CD14-positive monocyte (primary cell): Measurements from ENCODE around the gene OVCH1. TPM values are rescaled to one million over a fixed set of nuclear protein-coding genes. Genes with fewer than 3 reads are reported as not detected.
"Not testable (repeated sequence)": the region's sequence is repeated elsewhere in the genome, so short reads cannot be mapped to it uniquely, and the experiment has no call there.

ENCODE experiments used
- DNase-seq, 3 donors: peaks; one replicate each; pipeline ENCODE4 v3.0.0-alpha.2; 2011 to 2022
- H2AFZ ChIP-seq: 2 replicates; pipeline ENCODE4 v1.6.0; 2012; ENCODE audit warnings: mild to moderate bottlenecking, low read depth, low read length, inconsistent platforms; ENCODE audit not compliant: insufficient read depth, poor library complexity, severe bottlenecking
- H3K27ac ChIP-seq, 2 donors: 1 replicate in 1 of 2; 2 replicates in 1 of 2; pipeline ENCODE4 v1.5.1; 2012 to 2013; ENCODE audit warnings: low read length in 2 of 2, control low read depth in 1 of 2, inconsistent platforms in 1 of 2, low read depth in 1 of 2, mild to moderate bottlenecking in 1 of 2
- H3K27me3 ChIP-seq, 2 donors: one replicate each; pipeline versions ENCODE4 v1.6.0 to v1.6.1; 2011 to 2013; ENCODE audit warnings: low read length in 2 of 2; ENCODE audit not compliant: control insufficient read depth in 2 of 2, insufficient read depth in 2 of 2
- H3K36me3 ChIP-seq, 2 donors: replicated peaks in 1 of 2; 1 replicate in 1 of 2; 2 replicates in 1 of 2; pipeline versions ENCODE4 v1.5.1 to v1.6.1; 2012 to 2013; ENCODE audit warnings: low read length in 2 of 2, control low read depth in 1 of 2, inconsistent platforms in 1 of 2, mild to moderate bottlenecking in 1 of 2; ENCODE audit not compliant: insufficient read depth in 2 of 2, control insufficient read depth in 1 of 2
- H3K4me1 ChIP-seq, 2 donors: 1 replicate in 1 of 2; 2 replicates in 1 of 2; pipeline versions ENCODE4 v1.5.1 to v1.6.1; 2012 to 2013; ENCODE audit warnings: low read length in 2 of 2, control low read depth in 1 of 2, inconsistent platforms in 1 of 2, mild to moderate bottlenecking in 1 of 2, moderate library complexity in 1 of 2; ENCODE audit not compliant: insufficient read depth in 2 of 2, control insufficient read depth in 1 of 2
- H3K4me2 ChIP-seq: replicated peaks from 2 replicates; pipeline ENCODE3; 2012; ENCODE audit warnings: low read length, moderate library complexity, mild to moderate bottlenecking; ENCODE audit not compliant: poor library complexity, severe bottlenecking; ENCODE audit errors: extremely low read depth
- H3K4me3 ChIP-seq, 3 experiments: fragments of 200-600 bp in 1 of 3; sonication (generic) in 1 of 3; replicated peaks in 1 of 3; 1 replicate in 2 of 3; 2 replicates in 1 of 3; pipeline ENCODE4 v1.5.1; 2011 to 2013; ENCODE audit warnings: low read length in 3 of 3, mild to moderate bottlenecking in 3 of 3, control low read depth in 2 of 3, low read depth in 2 of 3, inconsistent platforms in 1 of 3, moderate library complexity in 1 of 3
- H3K79me2 ChIP-seq: 2 replicates; pipeline ENCODE4 v1.6.0; 2012; ENCODE audit warnings: mild to moderate bottlenecking, control low read depth, inconsistent platforms, low read length, moderate library complexity; ENCODE audit not compliant: insufficient read depth
- H3K9ac ChIP-seq: 2 replicates; pipeline ENCODE4 v1.6.0; 2017; ENCODE audit warnings: low read length, mild to moderate bottlenecking; ENCODE audit not compliant: insufficient read depth, poor library complexity, severe bottlenecking
- H3K9me3 ChIP-seq, 2 donors: replicated peaks in 1 of 2; 1 replicate in 1 of 2; 2 replicates in 1 of 2; pipeline versions ENCODE4 v1.5.1 to v1.6.1; 2012 to 2013; ENCODE audit warnings: low read length in 2 of 2, control low read depth in 1 of 2; ENCODE audit not compliant: control insufficient read depth in 1 of 2, insufficient read depth in 1 of 2
- H4K20me1 ChIP-seq: 2 replicates; pipeline ENCODE4 v1.6.0; 2012; ENCODE audit warnings: mild to moderate bottlenecking, low read length, control low read depth, moderate library complexity; ENCODE audit not compliant: insufficient read depth
- H3K27ac Mint-ChIP-seq, 7 donors: one replicate each; pipeline ENCODE4 v1.8.0; 2020; ENCODE audit warnings: mild to moderate bottlenecking in 7 of 7, mixed read lengths in 7 of 7, moderate library complexity in 6 of 7, inconsistent platforms in 2 of 7
- H3K27me3 Mint-ChIP-seq, 3 donors: one replicate each; pipeline ENCODE4 v1.8.0; 2021 to 2022; ENCODE audit warnings: low read depth in 3 of 3, mild to moderate bottlenecking in 3 of 3, mixed read lengths in 3 of 3, moderate library complexity in 3 of 3, inconsistent platforms in 1 of 3
- H3K36me3 Mint-ChIP-seq, 2 donors: one replicate each; pipeline ENCODE4 v1.8.0; 2020; ENCODE audit warnings: mixed read lengths in 2 of 2, inconsistent platforms in 1 of 2, mild to moderate bottlenecking in 1 of 2
- H3K4me1 Mint-ChIP-seq: one replicate; pipeline ENCODE4 v1.8.0; 2020; ENCODE audit warnings: mild to moderate bottlenecking, mixed read lengths
- H3K4me3 Mint-ChIP-seq, 2 donors: one replicate each; pipeline ENCODE4 v1.8.0; 2020; ENCODE audit warnings: mild to moderate bottlenecking in 2 of 2, mixed read lengths in 2 of 2, moderate library complexity in 1 of 2
- H3K9me3 Mint-ChIP-seq, 7 donors: one replicate each; pipeline ENCODE4 v1.8.0; 2020 to 2022; ENCODE audit warnings: mixed read lengths in 7 of 7, mild to moderate bottlenecking in 6 of 7, moderate library complexity in 6 of 7, inconsistent platforms in 2 of 7
- CTCF ChIP-seq: fragments of 200-600 bp; IDR thresholded peaks from one replicate; pipeline ENCODE4 v1.8.0; 2022; ENCODE audit warnings: antibody characterized with exemption, mild to moderate bottlenecking
- WGBS: methylation state at CpG from one replicate; pipeline ENCODE4 v1.1.5; 2013; ENCODE audit warnings: missing lambda C conversion rate; ENCODE audit not compliant: insufficient coverage; 5-methylcytosine and 5-hydroxymethylcytosine counted together
- intact Hi-C, 2 donors: fragments of 100-400 bp; cut with micrococcal nuclease; formaldehyde crosslinking; loops; one replicate each; pipeline versions ENCODE4 v1.15.0 to v1.15.1; 2023
- polyA plus RNA-seq, 3 donors: library from polyadenylated mRNA; depleted of rRNA in 1 of 3; unstranded in 2 of 3; stranded (reverse) in 1 of 3; fragments of 300-500 nt in 2 of 3; fragments of >200 nt in 1 of 3; fragmentation: Illumina TruSeq in 2 of 3; gene quantifications; 1 replicate in 2 of 3; 2 replicates in 1 of 3; pipeline ENCODE4 v1.2.3, GENCODE V29; 2012 to 2021

The OVCH1 gene
- polyA plus RNA-seq, 3 donors, result 0.03 TPM; not detected in 2

- Histone ChIP-seq H3K4me2 (no peak overlapping the region), H3K9me3 (peaks cover 0 to 5% of the 10 kb centered on the region in 2 donors), H3K4me3 (no peak overlapping the region), H3K79me2 (no peaks in the 10 kb centered on the region), H4K20me1 (no peaks in the 10 kb centered on the region), H3K27me3 (peaks cover 7 to 10% of the 10 kb centered on the region in 2 donors), H3K4me1 (peaks cover 9 to 10% of the 10 kb centered on the region in 2 donors), H2AFZ (no peak overlapping the region), H3K27ac (no peak overlapping the region), H3K36me3 (no peaks in the 10 kb centered on the region), H3K9ac (no peak overlapping the region)
- Mint-ChIP-seq H3K9me3 (peaks cover 3 to 12% (median 7%) of the 10 kb centered on the region in 7 donors), H3K36me3 (peaks cover 2 to 5% of the 10 kb centered on the region in 2 donors), H3K27ac (no peak overlapping the region), H3K4me1 (peaks cover 8% of the 10 kb centered on the region), H3K4me3 (no peak overlapping the region), H3K27me3 (peaks cover 2 to 6% (median 4%) of the 10 kb centered on the region in 3 donors)
- no peak for DNase-seq
- WGBS, result 83% methylated on average over 1 of the region's 1 CpG
- intact Hi-C loops, result no loop called here
- TF ChIP-seq CTCF, result no peak
These were observed 58.6 kb downstream of the OVCH1 start for GRCh38 chr12:29438752-29439408.

GRCh38 chr12:29437575-29437974, 59.9 kb downstream of the OVCH1 start:
- intact Hi-C loops, result no loop called here
- no peak for DNase-seq

GRCh38 chr12:29436815-29437214, 60.7 kb downstream of the OVCH1 start:
- H3K27me3 ChIP-seq, H3K36me3 Mint-ChIP-seq, intact Hi-C loops, H3K4me1 Mint-ChIP-seq, H3K27ac ChIP-seq, H3K9me3 ChIP-seq, H3K4me3 ChIP-seq, H3K27me3 Mint-ChIP-seq, H4K20me1 ChIP-seq, H3K27ac Mint-ChIP-seq, H2AFZ ChIP-seq, H3K36me3 ChIP-seq, H3K4me3 Mint-ChIP-seq, H3K9ac ChIP-seq, DNase-seq, H3K79me2 ChIP-seq, H3K4me2 ChIP-seq: not testable (repeated sequence)
- H3K9me3 Mint-ChIP-seq, result peaks cover 3 to 14% (median 7%) of the 10 kb centered on the region in 7 donors
- WGBS, result 90% methylated on average over 7 of the region's 10 CpGs
- H3K4me1 ChIP-seq, result peaks cover 9 to 10% of the 10 kb centered on the region in 2 donors

More at GRCh38 chr12:29437575-29437974, 59.9 kb downstream of the OVCH1 start:
- peaks cover 0 to 5% of the 10 kb centered on the region in 2 donors for H3K9me3 ChIP-seq
- H3K36me3 ChIP-seq, result no peaks in the 10 kb centered on the region
- H3K4me3 ChIP-seq, result no peak overlapping the region
- no peak overlapping the region for H2AFZ ChIP-seq
- TF ChIP-seq CTCF, result no peak
- peaks cover 7% of the 10 kb centered on the region in 2 donors for H3K27me3 ChIP-seq
- H3K79me2 ChIP-seq, result no peaks in the 10 kb centered on the region
- H4K20me1 ChIP-seq, result no peaks in the 10 kb centered on the region
- peaks cover 9 to 10% of the 10 kb centered on the region in 2 donors for H3K4me1 ChIP-seq
- H3K9ac ChIP-seq, result no peak overlapping the region
- Mint-ChIP-seq H3K27me3 (peaks cover 0 to 9% (median 4%) of the 10 kb centered on the region in 3 donors), H3K4me3 (no peak overlapping the region), H3K36me3 (peaks cover 2 to 5% of the 10 kb centered on the region in 2 donors), H3K27ac (no peak overlapping the region), H3K4me1 (peaks cover 8% of the 10 kb centered on the region), H3K9me3 (peaks cover 3 to 12% (median 7%) of the 10 kb centered on the region in 7 donors)
- no peak overlapping the region for H3K27ac ChIP-seq
- H3K4me2 ChIP-seq, result no peak overlapping the region
